Fibroblast of skin of right biceps (primary cell): ENCODE results near the gene CAMKMT.
A peak's percentile ranks its signal among the peaks of the same experiment; 100 is the strongest.

ENCODE experiments used
- DNase-seq: peaks from one replicate; pipeline ENCODE4 v3.0.0-alpha.2; 2013

CAMKMT gene

GRCh38 chr2:44519026-44519425 is 157.3 kb downstream of the CAMKMT start:
- DNase-seq = no peak

GRCh38 chr2:44522846-44523245 is 161.1 kb downstream of the CAMKMT start:
- no peak for DNase-seq

GRCh38 chr2:44524347-44524926 is 162.7 kb downstream of the CAMKMT start:
- DNase-seq = no peak

- no peak for DNase-seq
Measured at GRCh38 chr2:44526352-44526751, 164.6 kb downstream of the CAMKMT start.

- DNase-seq = peak; percentile 77
Measured at GRCh38 chr2:44528595-44528994, 166.8 kb downstream of the CAMKMT start.

- DNase-seq = no peak
Measured at GRCh38 chr2:44529448-44529847, 167.7 kb downstream of the CAMKMT start.

- no peak for DNase-seq
Measured at GRCh38 chr2:44531289-44531688, 169.5 kb downstream of the CAMKMT start.

GRCh38 chr2:44532031-44532430 is 170.3 kb downstream of the CAMKMT start:
- no peak for DNase-seq

GRCh38 chr2:44533508-44533907 is 171.8 kb downstream of the CAMKMT start:
- no peak for DNase-seq

- no peak for DNase-seq
Measured at GRCh38 chr2:44535376-44535775, 173.6 kb downstream of the CAMKMT start.

- DNase-seq = no peak
Measured at GRCh38 chr2:44537264-44537663, 175.5 kb downstream of the CAMKMT start.

GRCh38 chr2:44542520-44542919 is 180.8 kb downstream of the CAMKMT start:
- no peak for DNase-seq

- no peak for DNase-seq
Measured at GRCh38 chr2:44543773-44544725, 182.3 kb downstream of the CAMKMT start.

- no peak for DNase-seq
Measured at GRCh38 chr2:44545005-44545404, 183.3 kb downstream of the CAMKMT start.

- DNase-seq = no peak
Measured at GRCh38 chr2:44546459-44547127, 184.8 kb downstream of the CAMKMT start.

- no peak for DNase-seq
Measured at GRCh38 chr2:44547718-44548117, 186.0 kb downstream of the CAMKMT start.

GRCh38 chr2:44548221-44549098 is 186.7 kb downstream of the CAMKMT start:
- no peak for DNase-seq

- peak; percentile 93 for DNase-seq
Measured at GRCh38 chr2:44549099-44549471, 187.3 kb downstream of the CAMKMT start.

GRCh38 chr2:44549856-44550255 is 188.1 kb downstream of the CAMKMT start:
- peak; percentile 65 for DNase-seq

- peak; percentile 27 for DNase-seq
Measured at GRCh38 chr2:44550561-44550960, 188.8 kb downstream of the CAMKMT start.

- no peak for DNase-seq
Measured at GRCh38 chr2:44551497-44551896, 189.8 kb downstream of the CAMKMT start.

- peak; percentile 76 for DNase-seq
Measured at GRCh38 chr2:44553456-44553855, 191.7 kb downstream of the CAMKMT start.

- DNase-seq = no peak
Measured at GRCh38 chr2:44555700-44556099, 194.0 kb downstream of the CAMKMT start.
